H1 (cell line): ENCODE measurements around the gene SDF2L1. TPM values are rescaled to one million over a fixed set of nuclear protein-coding genes. Genes with fewer than 3 reads are reported as not detected.

ENCODE experiments used
- CTCF ChIA-PET: fragments of 300-600 bp; sonication (Branson Sonifier 250); formaldehyde crosslinking; loops from one replicate; lab custom pipeline; 2021; ENCODE audit not compliant: partially characterized antibody; lab: Charles Lee
- POLR2A ChIA-PET: fragments of 300-600 bp; sonication (Branson Sonifier 250); formaldehyde crosslinking; loops from one replicate; lab custom pipeline; 2021; ENCODE audit warnings: inconsistent platforms; ENCODE audit not compliant: partially characterized antibody; lab: Charles Lee
- DNase-seq, 2 experiments: peaks; one replicate each; pipeline versions ENCODE4 v3.0.0 to v3.0.0-alpha.2; 2010 to 2022; ENCODE audit warnings: low spot score in 2 of 2, low read depth in 1 of 2, mixed read lengths in 1 of 2
- FAIRE-seq: peaks from 2 replicates; lab custom pipeline; 2011; peaks lifted over from hg19 to GRCh38; lab: Jason Lieb, UNC
- H2AFZ ChIP-seq: 2 replicates; pipeline ENCODE4 v1.8.1; 2012; ENCODE audit warnings: low read length, inconsistent platforms
- H2AK5ac ChIP-seq: 2 replicates; pipeline ENCODE4 v1.6.1; 2013; ENCODE audit warnings: low read depth, low read length
- H2BK120ac ChIP-seq: replicated peaks from 2 replicates; pipeline ENCODE3; 2013; ENCODE audit warnings: low read depth, low read length, inconsistent platforms
- H2BK12ac ChIP-seq: 2 replicates; pipeline ENCODE4 v1.6.1; 2013; ENCODE audit warnings: low read depth, low read length
- H2BK15ac ChIP-seq: 2 replicates; pipeline ENCODE4 v1.6.1; 2013; ENCODE audit warnings: low read length
- H2BK20ac ChIP-seq: 2 replicates; pipeline ENCODE4 v1.6.1; 2013; ENCODE audit warnings: low read length
- H2BK5ac ChIP-seq: 2 replicates; pipeline ENCODE4 v1.6.1; 2013; ENCODE audit warnings: low read depth, low read length
- H3K14ac ChIP-seq: 2 replicates; pipeline ENCODE4 v1.6.1; 2013; ENCODE audit warnings: inconsistent platforms; ENCODE audit not compliant: insufficient read length
- H3K18ac ChIP-seq: 2 replicates; pipeline ENCODE4 v1.6.1; 2013; ENCODE audit warnings: low read length; ENCODE audit errors: extremely low read depth
- H3K23ac ChIP-seq: 2 replicates; pipeline ENCODE4 v1.6.1; 2013; ENCODE audit warnings: inconsistent platforms; ENCODE audit not compliant: insufficient read length
- H3K23me2 ChIP-seq: 2 replicates; pipeline ENCODE4 v1.6.1; 2013; ENCODE audit warnings: low read depth, low read length
- H3K27ac ChIP-seq: 2 replicates; pipeline ENCODE4 v1.6.1; 2011; ENCODE audit warnings: low read depth, low read length, inconsistent platforms
- H3K27me3 ChIP-seq, 4 experiments: replicated peaks in 1 of 4; 1 replicate in 1 of 4; 2 replicates in 3 of 4; pipeline versions ENCODE4 v1.6.1 to v1.8.1; 2011 to 2013; ENCODE audit warnings: low read length in 3 of 4, mild to moderate bottlenecking in 3 of 4, inconsistent platforms in 2 of 4, mixed read lengths in 2 of 4, moderate library complexity in 1 of 4; ENCODE audit not compliant: control insufficient read depth in 3 of 4, insufficient read depth in 3 of 4; ENCODE audit errors: extremely low read depth in 1 of 4
- H3K36me3 ChIP-seq, 4 experiments: 2 replicates each; pipeline versions ENCODE4 v1.6.1 to v1.8.1; 2011 to 2013; ENCODE audit warnings: mild to moderate bottlenecking in 4 of 4, low read length in 3 of 4, moderate library complexity in 2 of 4, control low read depth in 1 of 4, inconsistent platforms in 1 of 4; ENCODE audit not compliant: insufficient read depth in 4 of 4, control insufficient read depth in 2 of 4
- H3K4ac ChIP-seq: replicated peaks from 2 replicates; pipeline ENCODE3; 2013; ENCODE audit warnings: low read length, low read depth, mixed read lengths, inconsistent platforms; ENCODE audit not compliant: insufficient read length
- H3K4me1 ChIP-seq, 4 experiments: replicated peaks in 1 of 4; 1 replicate in 1 of 4; 2 replicates in 3 of 4; pipeline versions ENCODE4 v1.6.1 to v1.8.1; 2011 to 2013; ENCODE audit warnings: low read length in 3 of 4, inconsistent platforms in 2 of 4, mixed read lengths in 1 of 4; ENCODE audit not compliant: insufficient read depth in 4 of 4, control insufficient read depth in 3 of 4
- H3K4me2 ChIP-seq, 2 experiments: 2 replicates each; pipeline versions ENCODE4 v1.6.1 to v1.8.1; 2011 to 2013; ENCODE audit warnings: low read depth in 2 of 2, low read length in 2 of 2, control low read depth in 1 of 2, inconsistent platforms in 1 of 2, mild to moderate bottlenecking in 1 of 2; ENCODE audit not compliant: insufficient read depth in 1 of 2
- H3K4me3 ChIP-seq, 4 experiments: fragments of 200-600, 300-600 bp in 1 of 4; sonication (generic), shearing (Covaris generic), sonication (Bioruptor Twin) in 1 of 4; 2 replicates each; pipeline versions ENCODE4 v1.5.1 to v1.8.1; 2011 to 2016; ENCODE audit warnings: low read length in 4 of 4, low read depth in 3 of 4, control low read depth in 2 of 4, inconsistent platforms in 2 of 4, mild to moderate bottlenecking in 2 of 4, mixed read lengths in 1 of 4, moderate library complexity in 1 of 4; ENCODE audit not compliant: insufficient read depth in 2 of 4; ENCODE audit errors: extremely low read depth in 1 of 4
- H3K56ac ChIP-seq: replicated peaks from 2 replicates; pipeline ENCODE3; 2013; ENCODE audit warnings: low read depth, mild to moderate bottlenecking, mixed read lengths, low read length, inconsistent platforms; ENCODE audit not compliant: insufficient read length
- H3K79me1 ChIP-seq: 2 replicates; pipeline ENCODE4 v1.6.1; 2013; ENCODE audit warnings: low read depth, low read length, control low read depth
- H3K79me2 ChIP-seq, 2 experiments: 2 replicates each; pipeline versions ENCODE4 v1.6.1 to v1.8.1; 2012 to 2013; ENCODE audit warnings: low read length in 2 of 2, mild to moderate bottlenecking in 2 of 2, inconsistent platforms in 1 of 2; ENCODE audit not compliant: insufficient read depth in 2 of 2, control insufficient read depth in 1 of 2
- H3K9ac ChIP-seq, 4 experiments: replicated peaks in 1 of 4; 1 replicate in 1 of 4; 2 replicates in 3 of 4; pipeline versions ENCODE4 v1.6.1 to v1.8.1; 2011 to 2013; ENCODE audit warnings: low read depth in 3 of 4, low read length in 3 of 4, control low read depth in 2 of 4, mild to moderate bottlenecking in 2 of 4, moderate library complexity in 2 of 4, inconsistent platforms in 1 of 4; ENCODE audit errors: extremely low read depth in 1 of 4
- H3K9me3 ChIP-seq, 2 experiments: 2 replicates each; pipeline versions ENCODE4 v1.6.1 to v1.8.1; 2012 to 2013; ENCODE audit warnings: mild to moderate bottlenecking in 2 of 2, moderate library complexity in 2 of 2, control low read depth in 1 of 2, inconsistent platforms in 1 of 2, low read depth in 1 of 2, low read length in 1 of 2, mixed read lengths in 1 of 2; ENCODE audit not compliant: insufficient read depth in 2 of 2
- H4K20me1 ChIP-seq, 2 experiments: replicated peaks in 1 of 2; 2 replicates each; pipeline versions ENCODE3 to v1.8.1; 2011 to 2013; ENCODE audit warnings: inconsistent platforms in 2 of 2, low read length in 2 of 2, mild to moderate bottlenecking in 1 of 2; ENCODE audit not compliant: insufficient read depth in 2 of 2, control insufficient read depth in 1 of 2
- H4K5ac ChIP-seq: 2 replicates; pipeline ENCODE4 v1.6.1; 2013; ENCODE audit warnings: low read length, low read depth, mixed read lengths, inconsistent platforms; ENCODE audit not compliant: insufficient read length
- H4K8ac ChIP-seq: 2 replicates; pipeline ENCODE4 v1.8.0; 2013; ENCODE audit warnings: mild to moderate bottlenecking, moderate library complexity, low read length, inconsistent platforms; ENCODE audit not compliant: insufficient read depth; ENCODE audit errors: extremely low read depth
- H4K91ac ChIP-seq: replicated peaks from 2 replicates; pipeline ENCODE3; 2013; ENCODE audit warnings: low read length, mixed read lengths, inconsistent platforms; ENCODE audit not compliant: insufficient read length
- ATF2 ChIP-seq: IDR thresholded peaks from 2 replicates; pipeline ENCODE4 v1.6.1; 2012; ENCODE audit warnings: low read length, inconsistent platforms
- BACH1 ChIP-seq: IDR thresholded peaks from 2 replicates; pipeline ENCODE4 v1.6.1; 2012; ENCODE audit warnings: low read length, improper control_type of control experiment
- BCL11A ChIP-seq, 2 experiments: IDR thresholded peaks; one replicate each; pipeline ENCODE4 v1.6.1; 2011; ENCODE audit warnings: low read depth in 2 of 2, low read length in 2 of 2, mild to moderate bottlenecking in 2 of 2
- BRCA1 ChIP-seq: IDR thresholded peaks from 2 replicates; pipeline ENCODE4 v1.6.1; 2012; ENCODE audit warnings: low read depth, low read length, improper control_type of control experiment
- CHD1 ChIP-seq: IDR thresholded peaks from 2 replicates; pipeline ENCODE4 v1.6.1; 2012; ENCODE audit warnings: low read depth, low read length, improper control_type of control experiment
- E2F6 ChIP-seq: IDR thresholded peaks from 2 replicates; pipeline ENCODE4 v1.6.1; 2012; ENCODE audit warnings: inconsistent platforms
- KDM5A ChIP-seq: fragments of 200-600 bp; IDR thresholded peaks from 2 replicates; pipeline ENCODE4 v1.7.1; 2012; ENCODE audit warnings: mild to moderate bottlenecking, low read length, inconsistent platforms, mixed read lengths
- PHF8 ChIP-seq: fragments of 200-600 bp; sonication (generic); conservative IDR thresholded peaks from 2 replicates; pipeline ENCODE4 v1.7.1; 2012; ENCODE audit warnings: low read depth, mild to moderate bottlenecking, inconsistent platforms, low read length, moderate library complexity
- POLR2A ChIP-seq, 2 experiments: IDR thresholded peaks; 1 replicate in 1 of 2; 2 replicates in 1 of 2; pipeline ENCODE4 v1.6.1; 2011; ENCODE audit warnings: low read depth in 2 of 2, low read length in 2 of 2, mild to moderate bottlenecking in 2 of 2; ENCODE audit errors: control extremely low read depth in 1 of 2
- POU5F1 ChIP-seq: IDR thresholded peaks from 2 replicates; pipeline ENCODE4 v1.6.1; 2011; ENCODE audit warnings: low read depth, mild to moderate bottlenecking, low read length, moderate library complexity
- SP1 ChIP-seq: IDR thresholded peaks from 2 replicates; pipeline ENCODE4 v1.6.1; 2011; ENCODE audit warnings: low read depth, low read length
- TAF7 ChIP-seq: optimal IDR thresholded peaks from 2 replicates; pipeline ENCODE3; 2011; ENCODE audit warnings: low read depth, mild to moderate bottlenecking, inconsistent platforms, low read length, moderate library complexity, borderline replicate concordance
- YY1 ChIP-seq: IDR thresholded peaks from 2 replicates; pipeline ENCODE4 v1.6.1; 2011; ENCODE audit warnings: low read depth, mild to moderate bottlenecking, low read length
- WGBS, 2 experiments: shearing (Covaris generic) in 1 of 2; methylation state at CpG; one replicate each; pipeline versions ENCODE4 v1.1.6 to v1.1.7; 2013 to 2015; ENCODE audit warnings: low lambda C conversion rate in 2 of 2, mixed read lengths in 2 of 2, inconsistent platforms in 1 of 2, low coverage in 1 of 2, missing lambda C conversion rate in 1 of 2; ENCODE audit not compliant: insufficient replicate concordance in 2 of 2, insufficient coverage in 1 of 2, insufficient read length in 1 of 2; ENCODE audit errors: extremely low coverage in 1 of 2, missing lambda C conversion rate in 1 of 2; 5-methylcytosine and 5-hydroxymethylcytosine counted together
- polyA plus RNA-seq, 7 experiments: library from polyadenylated mRNA; depleted of rRNA in 3 of 7; stranded (reverse) in 5 of 7; unstranded in 2 of 7; fragments of >200 nt in 5 of 7; fragments of 200-250 nt in 2 of 7; gene quantifications; 1 replicate in 5 of 7; 2 replicates in 1 of 7; 4 replicates in 1 of 7; pipeline versions ENCODE4 v1.2.1 to v1.2.3, GENCODE V29; 2011 to 2013; ENCODE audit warnings: missing spikeins in 2 of 7, mixed read lengths in 2 of 7
- total RNA-seq: library from RNA; stranded (reverse); fragmentation: NEBNext Ultra II Directional; extraction: Animal tissue kit (Norgen Biotek cat#: 25700); gene quantifications from 2 replicates; pipeline ENCODE4 v1.2.1, GENCODE V29; 2021

The SDF2L1 gene
- total and polyA plus RNA-seq, 2 of the 8 experiments (the other 6 are each of a cell fraction or from before 2014, with no cell fraction given) = 51.1 to 59.6 TPM

DNA sequence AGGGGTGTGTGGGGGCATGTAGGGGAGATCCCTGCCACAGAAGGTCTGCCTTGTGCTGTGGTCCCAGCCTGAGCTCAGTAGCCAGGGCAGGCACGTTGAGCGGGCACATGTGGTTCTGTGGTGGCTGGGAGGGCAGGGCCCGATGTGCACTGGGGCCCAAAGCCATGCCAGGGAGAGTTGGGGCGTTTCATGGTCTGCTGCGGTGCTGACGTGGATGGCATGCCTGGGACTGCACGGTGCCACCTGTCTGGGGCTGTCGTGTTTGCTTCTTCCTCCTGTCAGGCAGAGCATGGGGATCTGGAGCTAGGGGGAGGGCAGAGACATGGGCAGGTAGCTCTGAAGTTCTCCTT lies 43.0 kb downstream of the SDF2L1 start:
- peaks cover 2 to 11% of the 10 kb centered on the region in 2 experiments for H4K20me1 ChIP-seq
- 84% methylated on average over 8 of the region's 8 CpGs; no CpG with 5 or more reads in 1 of the 2 experiments for WGBS, 2 experiments
- H3K18ac ChIP-seq = no peak overlapping the region
- H2BK15ac ChIP-seq = no peak overlapping the region
- H3K27me3 ChIP-seq = no peaks in the 10 kb centered on the region
- H3K9ac ChIP-seq = no peak overlapping the region
- no peak overlapping the region for H2AK5ac ChIP-seq
- H2BK20ac ChIP-seq = no peak overlapping the region
- H3K4ac ChIP-seq = no peak overlapping the region
- H3K4me2 ChIP-seq = no peak overlapping the region
- H3K56ac ChIP-seq = no peak overlapping the region
- no peak overlapping the region for H3K27ac ChIP-seq
- no peak overlapping the region for H3K14ac ChIP-seq
- CTCF ChIA-PET = interaction anchor here (1.2 to 1.5 kb wide), 2 partner anchors 15 to 19 kb away, joined by 4 to 7 read pairs; partner anchors contain the start of gene PPIL2
- H3K36me3 ChIP-seq = peaks cover 0 to 5% (median 1%) of the 10 kb centered on the region in 4 experiments; a peak in 5 of 8 replicates
- DNase-seq = no peak
- H2AFZ ChIP-seq = no peak overlapping the region
- no peak overlapping the region for H3K23ac ChIP-seq
- H3K79me1 ChIP-seq = no peaks in the 10 kb centered on the region
- H3K79me2 ChIP-seq = no peaks in the 10 kb centered on the region
- no peaks in the 10 kb centered on the region for H3K23me2 ChIP-seq
- POLR2A ChIA-PET = interaction anchor here (0.9 to 2.7 kb wide), 2 partner anchors 15 to 21 kb away, joined by 3 to 11 read pairs; no protein-coding TSS in a partner anchor
- FAIRE-seq = no peak
- H2BK12ac ChIP-seq = no peak overlapping the region
- no peak overlapping the region for H4K91ac ChIP-seq
- no peak overlapping the region for H2BK5ac ChIP-seq
- H2BK120ac ChIP-seq = no peak overlapping the region
- no peaks in the 10 kb centered on the region for H3K9me3 ChIP-seq
- H3K4me1 ChIP-seq = no peaks in the 10 kb centered on the region
- H4K8ac ChIP-seq = no peak overlapping the region
- H3K4me3 ChIP-seq = no peak overlapping the region
- no peak overlapping the region for H4K5ac ChIP-seq
- no peak for TF ChIP-seq POLR2A (IDR thresholded peaks at IDR 0.05; ENCODE audit: control extremely low read depth in 1 of 2, low read depth in 2 of 2, low read length in 2 of 2)
- TF ChIP-seq SP1 = no peak
- no peak for TF ChIP-seq TAF7
- no peak for TF ChIP-seq POU5F1
- no peak for TF ChIP-seq ATF2
- TF ChIP-seq YY1 = no peak
- no peak for TF ChIP-seq E2F6
- no peak for TF ChIP-seq BCL11A (IDR thresholded peaks at IDR 0.05; ENCODE audit: low read depth in 2 of 2, low read length in 2 of 2)
- TF ChIP-seq BACH1 = no peak
- TF ChIP-seq BRCA1 = no peak
- no peak for TF ChIP-seq CHD1
- no peak for TF ChIP-seq KDM5A
- no peak for TF ChIP-seq PHF8
